ENCODE data around the gene ZBTB16. TPM values are rescaled to one million over a fixed set of nuclear protein-coding genes. Genes with fewer than 3 reads are reported as not detected.
A peak's percentile ranks its signal among the peaks of the same experiment; 100 is the strongest.

The ZBTB16 gene
- total RNA-seq, 2 experiments from 2014 or later: 19.1 to 20.6 TPM

DNA sequence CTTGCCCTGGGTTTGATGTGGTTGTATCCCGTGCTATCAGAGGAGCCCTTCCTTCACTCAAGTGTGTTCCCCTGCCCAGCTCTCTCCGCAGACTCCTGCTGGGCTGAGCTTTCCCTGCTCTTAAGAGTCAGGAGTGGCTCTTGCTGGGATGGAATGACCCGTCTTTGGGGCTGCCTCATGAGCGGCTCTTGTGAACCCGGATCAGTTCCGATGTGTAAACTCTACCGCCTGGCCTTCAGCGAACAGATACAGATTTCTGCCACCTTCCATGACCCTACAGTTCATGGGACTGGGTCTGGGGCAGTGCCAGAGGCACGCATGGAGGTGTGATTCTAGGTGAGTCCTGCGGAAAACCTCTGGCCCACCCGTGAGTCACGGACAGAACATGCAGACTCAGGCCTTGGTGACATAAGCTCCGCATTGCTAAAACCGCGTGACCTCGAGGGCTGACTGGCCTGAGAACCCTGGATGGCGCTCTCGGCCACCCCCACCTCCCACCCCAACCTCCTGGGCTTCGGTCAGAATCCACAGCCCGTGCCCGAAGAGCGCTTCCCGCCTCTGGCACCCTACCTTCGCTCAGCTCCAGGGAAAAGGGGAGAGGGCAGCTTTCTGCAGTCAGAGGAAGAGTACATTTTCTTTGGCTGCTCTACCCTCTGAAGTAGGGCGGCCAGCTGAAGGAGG lies 1.3 kb upstream of the ZBTB16 start:
- Histone ChIP-seq H3K4me3 (ENCODE audit: low read length) (no peak overlapping the region), H3K4me1 (ENCODE audit: insufficient read depth, low read length) (peaks cover 29% of the 10 kb centered on the region), H3K27ac (ENCODE audit: low read depth in 1 of 2, low read length in 2 of 2) (no peak overlapping the region), H3K36me3 (ENCODE audit: insufficient read depth, low read length) (no peaks in the 10 kb centered on the region), H3K27me3 (ENCODE audit: control insufficient read depth in 1 of 2, insufficient read depth in 2 of 2, low read length in 2 of 2) (peaks cover 25 to 28% of the 10 kb centered on the region in 2 experiments), H3K9me3 (ENCODE audit: control insufficient read depth in 1 of 2, insufficient read depth in 1 of 2, low read length in 2 of 2) (no peaks in the 10 kb centered on the region)
- Mint-ChIP-seq H3K27ac (no peak overlapping the region), H3K27me3 (peaks cover 63% of the 10 kb centered on the region), H3K9me3 (no peaks in the 10 kb centered on the region), H3K4me1 (ENCODE audit: low read depth) (peaks cover 9% of the 10 kb centered on the region), H3K4me3 (peak overlapping the region; percentile 67), H3K36me3 (ENCODE audit: low read depth) (no peaks in the 10 kb centered on the region)
- TF ChIP-seq, protein P1, sequence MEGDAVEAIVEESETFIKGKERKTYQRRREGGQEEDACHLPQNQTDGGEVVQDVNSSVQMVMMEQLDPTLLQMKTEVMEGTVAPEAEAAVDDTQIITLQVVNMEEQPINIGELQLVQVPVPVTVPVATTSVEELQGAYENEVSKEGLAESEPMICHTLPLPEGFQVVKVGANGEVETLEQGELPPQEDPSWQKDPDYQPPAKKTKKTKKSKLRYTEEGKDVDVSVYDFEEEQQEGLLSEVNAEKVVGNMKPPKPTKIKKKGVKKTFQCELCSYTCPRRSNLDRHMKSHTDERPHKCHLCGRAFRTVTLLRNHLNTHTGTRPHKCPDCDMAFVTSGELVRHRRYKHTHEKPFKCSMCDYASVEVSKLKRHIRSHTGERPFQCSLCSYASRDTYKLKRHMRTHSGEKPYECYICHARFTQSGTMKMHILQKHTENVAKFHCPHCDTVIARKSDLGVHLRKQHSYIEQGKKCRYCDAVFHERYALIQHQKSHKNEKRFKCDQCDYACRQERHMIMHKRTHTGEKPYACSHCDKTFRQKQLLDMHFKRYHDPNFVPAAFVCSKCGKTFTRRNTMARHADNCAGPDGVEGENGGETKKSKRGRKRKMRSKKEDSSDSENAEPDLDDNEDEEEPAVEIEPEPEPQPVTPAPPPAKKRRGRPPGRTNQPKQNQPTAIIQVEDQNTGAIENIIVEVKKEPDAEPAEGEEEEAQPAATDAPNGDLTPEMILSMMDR (IDR thresholded peaks at IDR 0.05): no peak
- intact Hi-C loops (cut with DNase I, micrococcal nuclease): loop anchor here in 1 of 2 experiments (5.0 kb wide), 1 partner anchor 139 kb away; no protein-coding TSS in a partner anchor
- no peak for DNase-seq
- CTCF ChIA-PET: interaction anchor here (1.3 to 1.4 kb wide), 2 partner anchors 203 to 205 kb away, joined by 3 to 10 read pairs; no protein-coding TSS in a partner anchor
- POLR2A ChIA-PET: interaction anchor here (0.6 to 1.5 kb wide), 4 partner anchors 10 to 20 kb away, joined by 3 to 4 read pairs (median 3); no protein-coding TSS in a partner anchor
- ATAC-seq (ENCODE audit: poor library complexity): no peak

DNA sequence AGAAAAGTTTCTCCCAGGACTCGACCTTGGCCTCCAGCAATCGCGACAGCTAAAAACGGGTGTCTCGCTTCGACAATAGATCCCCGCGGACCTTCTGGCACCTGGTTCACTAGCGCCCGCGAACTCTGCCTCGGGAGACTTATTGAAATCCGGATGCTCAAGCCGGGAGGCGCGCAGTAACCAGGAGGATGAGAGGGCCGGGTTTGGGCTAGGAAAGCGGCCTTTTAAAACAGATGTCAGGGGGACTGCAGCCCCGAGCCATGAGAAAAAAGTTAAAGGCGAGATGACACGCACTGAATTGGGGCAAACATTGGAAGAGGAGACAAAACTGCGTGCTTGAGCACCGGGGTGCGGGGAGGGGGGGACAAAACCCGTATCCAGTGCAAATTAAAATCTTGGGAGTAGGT lies 637 bp upstream of the ZBTB16 start:
- Mint-ChIP-seq H3K4me1 (ENCODE audit: low read depth) (peaks cover 9% of the 10 kb centered on the region), H3K9me3 (no peaks in the 10 kb centered on the region), H3K27ac (no peak overlapping the region), H3K36me3 (ENCODE audit: low read depth) (no peaks in the 10 kb centered on the region), H3K27me3 (peaks cover 56% of the 10 kb centered on the region), H3K4me3 (peak overlapping the region; percentile 95)
- no peaks in the 10 kb centered on the region for H3K9me3 ChIP-seq (ENCODE audit: control insufficient read depth in 1 of 2, insufficient read depth in 1 of 2, low read length in 2 of 2)
- TF ChIP-seq, protein P1 (IDR thresholded peaks at IDR 0.05): no peak
- peaks cover 25 to 28% of the 10 kb centered on the region in 2 experiments for H3K27me3 ChIP-seq (ENCODE audit: control insufficient read depth in 1 of 2, insufficient read depth in 2 of 2, low read length in 2 of 2)
- H3K27ac ChIP-seq (ENCODE audit: low read depth in 1 of 2, low read length in 2 of 2): no peak overlapping the region
- CTCF ChIA-PET: interaction anchor here (0.6 to 1.4 kb wide), 3 partner anchors 202 to 340 kb away, joined by 3 to 10 read pairs (median 3); no protein-coding TSS in a partner anchor
- peak in 2 of 14 experiments; percentile 28 for DNase-seq
- peak overlapping the region; percentile 67 for H3K4me3 ChIP-seq (ENCODE audit: low read length)
- no peaks in the 10 kb centered on the region for H3K36me3 ChIP-seq (ENCODE audit: insufficient read depth, low read length)
- intact Hi-C loops (cut with DNase I, micrococcal nuclease): loop anchor here (1.0 to 5.0 kb wide), 2 partner anchors 14 to 138 kb away; no protein-coding TSS in a partner anchor
- no peak for ATAC-seq (ENCODE audit: poor library complexity)
- H3K4me1 ChIP-seq (ENCODE audit: insufficient read depth, low read length): peaks cover 29% of the 10 kb centered on the region
- POLR2A ChIA-PET: interaction anchor here (0.6 to 2.5 kb wide), 7 partner anchors 11 to 201 kb away, joined by 3 to 13 read pairs (median 3); no protein-coding TSS in a partner anchor

- intact Hi-C loops (cut with DNase I, micrococcal nuclease): loop anchor here (1.0 to 10.0 kb wide), 4 partner anchors 13 to 345 kb away; partner anchors contain the start of genes C11orf71 (in 1 of the 2) and RBM7 (in 1 of the 2)
- ChIA-PET POLR2A (interaction anchor here (0.8 to 2.5 kb wide), 7 partner anchors 19 to 340 kb away, joined by 3 to 13 read pairs (median 3); partner anchors contain the start of genes C11orf71 and RBM7), CTCF (interaction anchor here (0.8 kb wide), 1 partner anchor 201 kb away, joined by 3 read pairs; no protein-coding TSS in a partner anchor)
- ATAC-seq (ENCODE audit: poor library complexity) (peak; percentile 27), DNase-seq (peak in 5 of 14 experiments; percentile 21 to 60 (median 39))
- Mint-ChIP-seq H3K36me3 (ENCODE audit: low read depth) (no peaks in the 10 kb centered on the region), H3K27ac (no peak overlapping the region), H3K9me3 (no peaks in the 10 kb centered on the region), H3K4me1 (ENCODE audit: low read depth) (peaks cover 9% of the 10 kb centered on the region), H3K4me3 (peak overlapping the region; percentile 89), H3K27me3 (peaks cover 45% of the 10 kb centered on the region)
- no peaks in the 10 kb centered on the region for H3K36me3 ChIP-seq (ENCODE audit: insufficient read depth, low read length)
- H3K4me1 ChIP-seq (ENCODE audit: insufficient read depth, low read length): peaks cover 37% of the 10 kb centered on the region
- peak overlapping the region in 1 of 2 donors; percentile 21 for H3K27ac ChIP-seq (ENCODE audit: low read depth in 1 of 2, low read length in 2 of 2)
- peak overlapping the region; percentile 67 for H3K4me3 ChIP-seq (ENCODE audit: low read length)
- TF ChIP-seq, protein P1 (IDR thresholded peaks at IDR 0.05): no peak
- H3K9me3 ChIP-seq (ENCODE audit: control insufficient read depth in 1 of 2, insufficient read depth in 1 of 2, low read length in 2 of 2): no peaks in the 10 kb centered on the region
- peaks cover 25 to 28% of the 10 kb centered on the region in 2 experiments for H3K27me3 ChIP-seq (ENCODE audit: control insufficient read depth in 1 of 2, insufficient read depth in 2 of 2, low read length in 2 of 2)
Observed at GRCh38 chr11:114059984-114060391, 477 bp downstream of the ZBTB16 start.
